Activated CD8-positive, alpha-beta memory T cell treated with anti-CD3 and anti-CD28 coated beads, Interleukin-2, amount 10 ng/mL, durations not matched to agents 7 days and 5 days (primary cell): ENCODE data around the gene OR2A2. TPM values are rescaled to one million over a fixed set of nuclear protein-coding genes. Genes with fewer than 3 reads are reported as not detected.
A peak's percentile ranks its signal among the peaks of the same experiment; 100 is the strongest.
"Not testable (repeated sequence)": the region's sequence is repeated elsewhere in the genome, so short reads cannot be mapped to it uniquely, and the experiment has no call there.

Source experiments
- ATAC-seq: fragments of 150-1000 bp; cut with Tn5 transposase; one replicate; pipeline ENCODE4 v1.10.0; 2021; ENCODE audit warnings: moderate library complexity
- CTCF ChIA-PET: fragments of 350-600 bp; sonication (Branson Sonifier 250); formaldehyde crosslinking; loops from one replicate; lab custom pipeline; 2021; ENCODE audit warnings: antibody characterized with exemption; lab: Charles Lee
- DNase-seq: peaks from one replicate; pipeline ENCODE4 v3.0.0-alpha.2; 2020
- H3K27ac Mint-ChIP-seq: one replicate; pipeline ENCODE4 v1.8.0; 2021; ENCODE audit warnings: mild to moderate bottlenecking, mixed read lengths
- H3K27me3 Mint-ChIP-seq: one replicate; pipeline ENCODE4 v1.8.0; 2021; ENCODE audit warnings: mixed read lengths
- H3K36me3 Mint-ChIP-seq: one replicate; pipeline ENCODE4 v1.8.0; 2021; ENCODE audit warnings: mild to moderate bottlenecking, mixed read lengths
- H3K4me1 Mint-ChIP-seq: one replicate; pipeline ENCODE4 v1.8.0; 2021; ENCODE audit warnings: mixed read lengths
- H3K4me3 Mint-ChIP-seq: one replicate; pipeline ENCODE4 v1.8.0; 2021; ENCODE audit warnings: mild to moderate bottlenecking, moderate library complexity, mixed read lengths
- H3K9me3 Mint-ChIP-seq: one replicate; pipeline ENCODE4 v1.8.0; 2022; ENCODE audit warnings: low read depth, mixed read lengths
- total RNA-seq, 2 experiments: library from RNA; stranded (reverse); gene quantifications; one replicate each; pipeline ENCODE4 v1.2.3, GENCODE V29; 2021

Gene OR2A2
- total RNA-seq, 2 experiments from 2014 or later: not detected

GRCh38 chr7:144113651-144114050, 4.3 kb downstream of the OR2A2 start:
- Mint-ChIP-seq H3K9me3 (no peaks in the 10 kb centered on the region), H3K4me1 (no peaks in the 10 kb centered on the region), H3K4me3 (no peak overlapping the region), H3K27ac (no peak overlapping the region), H3K36me3 (no peaks in the 10 kb centered on the region), H3K27me3 (peaks cover 13% of the 10 kb centered on the region)
- ATAC-seq: no peak
- CTCF ChIA-PET: no interaction called here
- DNase-seq: no peak

DNA sequence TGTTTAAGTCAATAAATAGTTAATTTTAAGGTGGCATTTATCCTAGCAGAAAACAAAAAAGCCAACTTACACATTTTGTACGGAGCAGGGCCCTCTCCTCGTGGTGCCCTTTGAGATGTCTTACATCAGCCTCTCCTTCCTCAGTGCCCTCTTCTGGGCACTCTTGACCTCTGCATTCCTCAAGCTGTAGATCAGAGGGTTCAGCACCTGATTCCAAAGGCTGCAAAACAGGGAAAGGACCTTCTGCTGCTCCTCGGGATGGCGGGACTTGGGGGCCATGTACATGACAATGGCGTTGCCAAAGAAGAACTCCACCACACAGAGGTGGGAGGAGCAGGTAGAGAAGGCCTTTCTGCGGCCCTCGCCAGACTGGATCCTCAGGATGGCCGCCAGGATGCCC, 9.0 kb downstream of the OR2A2 start:
- H3K27ac Mint-ChIP-seq: no peak overlapping the region
- no peaks in the 10 kb centered on the region for H3K4me1 Mint-ChIP-seq
- H3K27me3 Mint-ChIP-seq: peaks cover 6% of the 10 kb centered on the region
- DNase-seq: no peak
- CTCF ChIA-PET: no interaction called here
- ATAC-seq: no peak
- H3K9me3 Mint-ChIP-seq: no peaks in the 10 kb centered on the region
- H3K36me3 Mint-ChIP-seq: no peaks in the 10 kb centered on the region
- H3K4me3 Mint-ChIP-seq: no peak overlapping the region

- ATAC-seq (no peak), DNase-seq (no peak)
- Mint-ChIP-seq H3K4me1 (peaks cover 1% of the 10 kb centered on the region), H3K36me3 (no peaks in the 10 kb centered on the region), H3K9me3 (no peaks in the 10 kb centered on the region), H3K4me3 (no peak within 1 kb of the TSS), H3K27ac (no peak within 1 kb of the TSS), H3K27me3 (peaks cover 4% of the 10 kb centered on the region)
- CTCF ChIA-PET: no interaction called here
Measured at GRCh38 chr7:144122876-144123275, 13.5 kb downstream of the OR2A2 start, which contains the start of gene OR2A14. Gene OR2A14 (plus strand): TSS chr7:144123176. CDS start chr7:144129113, 5,937 bp downstream.

GRCh38 chr7:144127714-144128334, 18.4 kb downstream of the OR2A2 start:
- no peaks in the 10 kb centered on the region for H3K36me3 Mint-ChIP-seq
- no peak overlapping the region for H3K27ac Mint-ChIP-seq
- CTCF ChIA-PET: interaction anchor here (0.6 to 1.8 kb wide), 19 partner anchors 11 to 397 kb away, joined by 3 to 15 read pairs (median 3); partner anchors contain the start of gene TCAF1
- no peak overlapping the region for H3K4me3 Mint-ChIP-seq
- H3K27me3 Mint-ChIP-seq: peaks cover 3% of the 10 kb centered on the region
- no peaks in the 10 kb centered on the region for H3K9me3 Mint-ChIP-seq
- ATAC-seq: peak; percentile 99
- H3K4me1 Mint-ChIP-seq: peaks cover 2% of the 10 kb centered on the region
- peak; percentile 91 for DNase-seq

DNA sequence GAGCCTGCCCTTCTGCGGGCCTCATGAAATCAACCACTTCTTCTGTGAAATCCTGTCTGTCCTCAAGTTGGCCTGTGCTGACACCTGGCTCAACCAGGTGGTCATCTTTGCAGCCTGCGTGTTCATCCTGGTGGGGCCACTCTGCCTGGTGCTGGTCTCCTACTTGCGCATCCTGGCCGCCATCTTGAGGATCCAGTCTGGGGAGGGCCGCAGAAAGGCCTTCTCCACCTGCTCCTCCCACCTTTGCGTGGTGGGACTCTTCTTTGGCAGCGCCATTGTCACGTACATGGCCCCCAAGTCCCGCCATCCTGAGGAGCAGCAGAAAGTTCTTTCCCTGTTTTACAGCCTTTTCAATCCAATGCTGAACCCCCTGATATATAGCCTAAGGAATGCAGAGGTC, 20.2 kb downstream of the OR2A2 start:
- CTCF ChIA-PET, DNase-seq, H3K36me3 Mint-ChIP-seq, H3K4me3 Mint-ChIP-seq, ATAC-seq, H3K27ac Mint-ChIP-seq, H3K4me1 Mint-ChIP-seq, H3K9me3 Mint-ChIP-seq, H3K27me3 Mint-ChIP-seq: not testable (repeated sequence)

GRCh38 chr7:144130730-144131129, 21.3 kb downstream of the OR2A2 start:
- Mint-ChIP-seq H3K4me1 (peaks cover 2% of the 10 kb centered on the region), H3K27ac (no peak overlapping the region), H3K36me3 (no peaks in the 10 kb centered on the region), H3K27me3 (peaks cover 3% of the 10 kb centered on the region), H3K4me3 (no peak overlapping the region), H3K9me3 (no peaks in the 10 kb centered on the region)
- ATAC-seq (no peak), DNase-seq (no peak)
- CTCF ChIA-PET: no interaction called here

GRCh38 chr7:144132262-144132661, 22.9 kb downstream of the OR2A2 start:
- Mint-ChIP-seq H3K27ac (no peak overlapping the region), H3K27me3 (peaks cover 3% of the 10 kb centered on the region), H3K4me1 (peaks cover 2% of the 10 kb centered on the region), H3K4me3 (no peak overlapping the region), H3K36me3 (no peaks in the 10 kb centered on the region), H3K9me3 (no peaks in the 10 kb centered on the region)
- ATAC-seq (no peak), DNase-seq (no peak)
- CTCF ChIA-PET: no interaction called here

GRCh38 chr7:144133307-144133706, 23.9 kb downstream of the OR2A2 start:
- no peaks in the 10 kb centered on the region for H3K36me3 Mint-ChIP-seq
- no peaks in the 10 kb centered on the region for H3K9me3 Mint-ChIP-seq
- CTCF ChIA-PET: interaction anchor here (0.8 kb wide), 1 partner anchor 396 kb away, joined by 3 read pairs; no protein-coding TSS in a partner anchor
- H3K4me1 Mint-ChIP-seq: no peaks in the 10 kb centered on the region
- no peak overlapping the region for H3K27ac Mint-ChIP-seq
- H3K4me3 Mint-ChIP-seq: no peak overlapping the region
- DNase-seq: no peak
- peaks cover 3% of the 10 kb centered on the region for H3K27me3 Mint-ChIP-seq
- no peak for ATAC-seq

DNA sequence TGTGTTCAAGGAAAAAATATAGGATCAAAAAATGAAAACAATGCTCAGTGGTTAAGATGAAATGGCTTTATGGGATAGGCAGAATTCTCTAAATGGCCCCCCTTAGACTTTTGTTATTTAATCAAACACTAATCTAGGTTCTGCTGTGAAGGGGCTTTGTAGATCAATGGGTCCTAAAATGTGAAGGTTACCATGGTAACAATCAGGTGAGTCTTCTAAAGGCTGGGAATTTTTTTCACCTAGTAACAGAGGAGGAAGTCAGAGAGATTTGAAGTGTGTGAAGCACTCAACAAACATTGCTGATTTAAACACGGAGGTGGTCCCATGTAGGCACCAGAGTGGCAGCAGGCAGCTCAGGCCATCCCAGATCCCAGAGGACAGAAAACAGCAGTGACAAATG, 24.7 kb downstream of the OR2A2 start:
- no peak for DNase-seq
- Mint-ChIP-seq H3K4me1 (no peaks in the 10 kb centered on the region), H3K27me3 (peaks cover 3% of the 10 kb centered on the region), H3K9me3 (no peaks in the 10 kb centered on the region), H3K27ac (no peak overlapping the region), H3K36me3 (no peaks in the 10 kb centered on the region), H3K4me3 (no peak overlapping the region)
- no peak for ATAC-seq
- CTCF ChIA-PET: interaction anchor here (0.8 kb wide), 1 partner anchor 397 kb away, joined by 3 read pairs; no protein-coding TSS in a partner anchor

DNA sequence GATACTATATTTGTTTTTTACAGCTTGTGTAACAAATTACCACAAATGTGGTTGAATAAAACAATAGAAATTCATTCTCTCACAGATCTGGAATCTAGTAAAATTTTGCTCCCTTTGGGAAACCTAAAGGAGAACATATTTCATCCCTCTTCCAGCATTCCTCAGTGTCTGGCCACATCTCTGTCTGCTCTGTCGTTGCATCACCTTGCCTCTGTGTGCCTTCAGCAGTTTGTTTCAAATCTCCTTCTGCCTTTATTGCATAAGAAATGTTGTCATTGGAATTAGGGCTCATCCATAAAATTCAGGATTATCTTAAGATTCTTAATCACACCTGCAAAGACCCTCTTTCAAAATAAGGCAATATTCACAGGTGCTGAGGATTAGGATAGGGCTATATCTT, 28.1 kb downstream of the OR2A2 start:
- Mint-ChIP-seq H3K27ac (no peak overlapping the region), H3K9me3 (no peaks in the 10 kb centered on the region), H3K36me3 (no peaks in the 10 kb centered on the region), H3K4me3 (no peak overlapping the region), H3K27me3 (peaks cover 2% of the 10 kb centered on the region), H3K4me1 (no peaks in the 10 kb centered on the region)
- ATAC-seq (no peak), DNase-seq (no peak)
- CTCF ChIA-PET: no interaction called here

- Mint-ChIP-seq H3K36me3 (no peaks in the 10 kb centered on the region), H3K9me3 (peaks cover 2% of the 10 kb centered on the region), H3K27ac (no peak overlapping the region), H3K27me3 (peaks cover 5% of the 10 kb centered on the region), H3K4me3 (no peak overlapping the region), H3K4me1 (no peaks in the 10 kb centered on the region)
- CTCF ChIA-PET: no interaction called here
- DNase-seq: no peak
- no peak for ATAC-seq
Measured at GRCh38 chr7:144142187-144142586, 32.8 kb downstream of the OR2A2 start.

DNA sequence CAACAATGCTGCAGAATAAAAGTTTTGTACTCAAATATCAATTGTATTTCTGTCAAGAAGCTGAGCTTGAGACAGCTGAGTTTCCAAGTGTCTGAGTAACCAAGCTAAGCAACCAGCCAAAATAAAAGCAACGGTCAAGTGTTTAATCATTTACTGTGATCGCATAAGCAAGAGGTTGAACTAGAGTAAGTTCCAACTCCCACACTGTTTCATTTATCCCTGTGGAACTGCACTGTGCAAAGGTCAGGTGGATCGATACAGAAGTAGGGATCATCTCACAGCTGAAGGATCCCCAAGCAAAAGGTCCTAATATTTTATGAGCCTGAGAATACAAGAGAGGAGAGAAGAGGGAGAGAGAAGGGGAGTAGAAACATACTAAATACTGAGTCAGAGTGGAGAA, 35.0 kb downstream of the OR2A2 start:
- CTCF ChIA-PET: interaction anchor here (1.0 kb wide), 1 partner anchor 17 kb away, joined by 3 read pairs; no protein-coding TSS in a partner anchor
- peaks cover 16% of the 10 kb centered on the region for H3K9me3 Mint-ChIP-seq

DNA sequence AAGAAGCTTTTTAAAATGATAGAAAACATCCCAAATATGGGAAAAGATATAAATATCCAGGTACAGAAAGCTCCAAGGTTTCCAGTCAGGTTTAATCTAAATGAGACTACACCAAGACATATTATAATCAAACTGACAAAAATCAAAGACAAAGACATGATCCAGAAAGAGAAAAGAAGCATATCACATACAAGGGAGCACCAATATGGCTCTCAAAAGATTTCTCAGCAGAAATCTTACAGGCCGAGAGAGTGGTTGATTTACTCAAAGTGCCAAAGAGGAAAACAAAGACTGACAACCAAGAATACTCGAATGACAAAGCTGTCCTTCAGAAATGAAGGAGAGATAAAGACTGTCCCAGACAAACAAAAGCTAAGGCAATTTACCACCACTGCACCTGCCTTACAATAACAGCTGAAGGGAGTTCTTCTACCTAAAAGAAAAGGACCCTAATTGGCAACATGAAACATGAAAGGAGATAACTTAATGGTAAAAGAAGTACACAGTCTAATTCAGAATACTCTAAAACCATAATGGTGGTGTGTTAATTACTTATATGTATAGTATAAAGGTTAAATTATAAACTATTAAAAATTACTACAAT, 38.9 kb downstream of the OR2A2 start:
- Mint-ChIP-seq H3K27ac (no peak overlapping the region), H3K36me3 (peaks cover 4% of the 10 kb centered on the region), H3K9me3 (peaks cover 16% of the 10 kb centered on the region), H3K4me3 (no peak overlapping the region), H3K4me1 (no peaks in the 10 kb centered on the region), H3K27me3 (peaks cover 15% of the 10 kb centered on the region)
- ATAC-seq: no peak
- DNase-seq: no peak
- CTCF ChIA-PET: interaction anchor here (1.3 kb wide), 1 partner anchor 20 kb away, joined by 5 read pairs; no protein-coding TSS in a partner anchor

More for the DNA sequence above, 35.0 kb downstream of the OR2A2 start:
- Mint-ChIP-seq H3K27ac (no peak overlapping the region), H3K36me3 (peaks cover 4% of the 10 kb centered on the region), H3K27me3 (peaks cover 8% of the 10 kb centered on the region), H3K4me3 (no peak overlapping the region), H3K4me1 (no peaks in the 10 kb centered on the region)
- DNase-seq (no peak), ATAC-seq (no peak)

DNA sequence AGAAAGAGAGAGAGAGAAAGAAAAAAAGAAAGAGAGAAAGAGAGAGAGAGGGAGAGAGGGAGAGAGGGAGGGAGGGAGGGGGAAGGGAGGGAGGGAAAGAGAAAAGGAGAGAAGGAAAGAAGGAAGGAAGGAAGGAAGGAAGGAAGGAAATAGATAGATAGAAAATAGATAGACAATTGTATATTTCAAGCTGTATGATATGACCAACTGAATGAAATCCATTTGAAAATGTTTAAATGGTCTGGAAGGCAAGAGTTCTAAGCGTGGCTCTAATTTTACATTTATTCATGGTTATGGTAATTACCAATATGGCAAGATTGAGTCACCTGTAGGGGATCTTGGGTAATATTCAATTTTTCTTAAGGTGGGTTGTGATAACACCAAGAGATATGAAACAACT, 49.5 kb downstream of the OR2A2 start:
- CTCF ChIA-PET: no interaction called here

More for the DNA sequence above, 49.5 kb downstream of the OR2A2 start:
- Mint-ChIP-seq H3K27me3 (peaks cover 31% of the 10 kb centered on the region), H3K4me1 (no peaks in the 10 kb centered on the region), H3K9me3 (no peaks in the 10 kb centered on the region), H3K4me3 (no peak overlapping the region), H3K36me3 (no peaks in the 10 kb centered on the region), H3K27ac (no peak overlapping the region)
- DNase-seq: no peak
- no peak for ATAC-seq
